Measurements from ENCODE around the gene PPP3CA.

GRCh38 chr4:101153653-101154052, 193.7 kb downstream of the PPP3CA start:
- TF ChIP-seq CEBPB (IDR thresholded peaks at IDR 0.05; ENCODE audit: borderline replicate concordance, low read depth, low read length) (no peak), HDAC2 (CRISPR knock-in tag; IDR thresholded peaks at IDR 0.05) (no peak), NFYB (CRISPR knock-in tag; IDR thresholded peaks at IDR 0.05) (no peak), ZNF180 (CRISPR knock-in tag; IDR thresholded peaks at IDR 0.05; ENCODE audit: borderline replicate concordance, low read depth) (no peak), CTCF (CRISPR knock-in tag; IDR thresholded peaks at IDR 0.05) (no peak), CHD2 (IDR thresholded peaks at IDR 0.05; ENCODE audit: low read depth, low read length) (no peak), MAF1 (CRISPR knock-in tag; IDR thresholded peaks at IDR 0.05; ENCODE audit: borderline replicate concordance) (no peak), SMC3 (IDR thresholded peaks at IDR 0.05; ENCODE audit: low read length) (no peak), ZBTB10 (CRISPR knock-in tag; IDR thresholded peaks at IDR 0.05; ENCODE audit: borderline replicate concordance) (no peak), ZSCAN9 (CRISPR knock-in tag; IDR thresholded peaks at IDR 0.05; ENCODE audit: borderline replicate concordance) (no peak), SETDB1 (CRISPR knock-in tag; IDR thresholded peaks at IDR 0.05; ENCODE audit: borderline replicate concordance) (no peak), EP300 (IDR thresholded peaks at IDR 0.05; ENCODE audit: low read depth in 2 of 2, low read length in 2 of 2) (no peak), EP300 (CRISPR knock-in tag; IDR thresholded peaks at IDR 0.05; ENCODE audit: borderline replicate concordance) (no peak), BRCA1 (CRISPR knock-in tag; IDR thresholded peaks at IDR 0.05) (no peak)
